Astrocyte (in vitro differentiated cells and primary cell): ENCODE measurements around the gene SOSTDC1. TPM values are rescaled to one million over a fixed set of nuclear protein-coding genes. Genes with fewer than 3 reads are reported as not detected.

Experiments
- DNase-seq: peaks from one replicate; pipeline ENCODE4 v3.0.0-alpha.2; 2010; ENCODE audit warnings: low read depth
- FAIRE-seq: peaks from 2 replicates; lab custom pipeline; 2011; peaks lifted over from hg19 to GRCh38; lab: Jason Lieb, UNC
- H2AFZ ChIP-seq: 2 replicates; pipeline ENCODE4 v1.6.0; 2012; ENCODE audit warnings: low read depth, low read length, inconsistent platforms
- H3K27ac ChIP-seq: 2 replicates; pipeline ENCODE4 v1.5.1; 2011; ENCODE audit warnings: low read depth, low read length, inconsistent platforms
- H3K27me3 ChIP-seq: 2 replicates; pipeline ENCODE4 v1.6.0; 2011; ENCODE audit warnings: low read length, inconsistent platforms; ENCODE audit not compliant: insufficient read depth
- H3K36me3 ChIP-seq: 2 replicates; pipeline ENCODE4 v1.5.1; 2011; ENCODE audit warnings: low read length, inconsistent platforms; ENCODE audit not compliant: insufficient read depth
- H3K4me1 ChIP-seq: 2 replicates; pipeline ENCODE4 v1.5.1; 2011; ENCODE audit warnings: low read length, inconsistent platforms; ENCODE audit not compliant: insufficient read depth
- H3K4me2 ChIP-seq: 2 replicates; pipeline ENCODE4 v1.6.0; 2012; ENCODE audit warnings: low read length, inconsistent platforms
- H3K4me3 ChIP-seq: 2 replicates; pipeline ENCODE4 v1.5.1; 2011; ENCODE audit warnings: low read depth, mild to moderate bottlenecking, low read length, inconsistent platforms; ENCODE audit not compliant: insufficient read depth
- H3K79me2 ChIP-seq: 2 replicates; pipeline ENCODE4 v1.6.0; 2012; ENCODE audit warnings: mild to moderate bottlenecking, low read length, inconsistent platforms; ENCODE audit not compliant: insufficient read depth
- H3K9ac ChIP-seq: 2 replicates; pipeline ENCODE4 v1.6.0; 2012; ENCODE audit warnings: mild to moderate bottlenecking, low read length, inconsistent platforms
- H3K9me3 ChIP-seq: 2 replicates; pipeline ENCODE4 v1.5.1; 2012; ENCODE audit warnings: low read depth, mild to moderate bottlenecking, low read length, inconsistent platforms; ENCODE audit not compliant: insufficient read depth
- H4K20me1 ChIP-seq: 2 replicates; pipeline ENCODE4 v1.6.0; 2012; ENCODE audit warnings: low read length, inconsistent platforms; ENCODE audit not compliant: insufficient read depth
- H3K27ac Mint-ChIP-seq: one replicate; pipeline ENCODE4 v1.8.0; 2021; ENCODE audit warnings: mild to moderate bottlenecking, mixed read lengths; ENCODE audit not compliant: unreplicated experiment
- H3K27me3 Mint-ChIP-seq: one replicate; pipeline ENCODE4 v1.8.0; 2021; ENCODE audit warnings: low read depth, mixed read lengths; ENCODE audit not compliant: unreplicated experiment
- H3K36me3 Mint-ChIP-seq: one replicate; pipeline ENCODE4 v1.8.0; 2021; ENCODE audit warnings: low read depth, mixed read lengths; ENCODE audit not compliant: unreplicated experiment
- H3K4me1 Mint-ChIP-seq: one replicate; pipeline ENCODE4 v1.8.0; 2021; ENCODE audit warnings: low read depth, mixed read lengths; ENCODE audit not compliant: unreplicated experiment
- H3K4me3 Mint-ChIP-seq: one replicate; pipeline ENCODE4 v1.8.0; 2021; ENCODE audit warnings: mild to moderate bottlenecking, moderate library complexity, mixed read lengths; ENCODE audit not compliant: unreplicated experiment
- H3K9me3 Mint-ChIP-seq: one replicate; pipeline ENCODE4 v1.8.0; 2021; ENCODE audit warnings: mild to moderate bottlenecking, mixed read lengths; ENCODE audit not compliant: unreplicated experiment
- EZH2 ChIP-seq: IDR thresholded peaks from 2 replicates; pipeline ENCODE4 v1.6.1; 2012; ENCODE audit warnings: mild to moderate bottlenecking, low read length, inconsistent platforms; ENCODE audit not compliant: insufficient read depth
- total RNA-seq: library from RNA; stranded (reverse); gene quantifications from 2 replicates; pipeline ENCODE4 v1.2.1, GENCODE V29; 2021
- TF ChIP-seq, protein P1 (sequence below): IDR thresholded peaks from 2 replicates; pipeline ENCODE4 v1.5.1; 2011; ENCODE audit warnings: low read depth, mild to moderate bottlenecking, inconsistent platforms, low read length, moderate library complexity; ENCODE audit not compliant: insufficient read depth

The SOSTDC1 gene
- total RNA-seq, 1 donor from 2014 or later: 0.23 TPM

DNA sequence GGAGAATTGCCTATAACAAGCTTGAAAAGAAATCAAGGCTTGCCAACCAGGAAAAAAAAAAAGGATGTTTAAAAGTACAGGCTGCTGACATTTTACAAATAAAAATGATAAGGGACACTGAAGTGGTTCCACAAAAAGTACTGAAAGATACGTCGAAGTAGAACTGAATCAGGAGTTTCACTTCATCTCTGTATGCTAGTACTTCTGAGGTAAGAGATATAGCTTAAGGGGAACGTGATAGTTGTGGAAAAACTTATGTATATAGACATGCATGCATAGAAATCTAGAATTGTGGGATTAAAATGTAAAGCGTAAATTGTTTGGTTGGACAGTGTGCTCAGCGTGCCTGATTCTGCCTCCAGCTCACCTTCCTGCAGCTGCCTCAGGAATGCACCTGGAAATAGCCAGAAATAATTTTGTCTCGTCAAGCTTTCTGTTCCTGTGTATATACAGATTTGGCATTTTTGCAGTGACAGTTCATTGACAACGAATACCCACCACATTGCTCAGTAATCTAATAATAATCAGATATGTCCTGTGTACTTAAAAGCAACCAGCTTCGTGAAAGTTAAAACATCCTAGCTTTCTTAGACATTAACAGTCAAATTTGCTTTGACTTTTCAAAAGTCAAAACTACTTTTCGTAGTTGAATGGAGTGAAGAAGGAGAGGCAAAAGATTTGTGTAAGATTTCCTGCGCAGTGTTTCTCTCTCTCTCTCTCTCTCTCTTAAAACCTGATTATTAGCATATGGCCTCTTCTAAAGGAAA is 1.4 kb downstream of the SOSTDC1 start:
- H3K27ac Mint-ChIP-seq: peak overlapping the region; percentile 20
- FAIRE-seq: no peak

DNA sequence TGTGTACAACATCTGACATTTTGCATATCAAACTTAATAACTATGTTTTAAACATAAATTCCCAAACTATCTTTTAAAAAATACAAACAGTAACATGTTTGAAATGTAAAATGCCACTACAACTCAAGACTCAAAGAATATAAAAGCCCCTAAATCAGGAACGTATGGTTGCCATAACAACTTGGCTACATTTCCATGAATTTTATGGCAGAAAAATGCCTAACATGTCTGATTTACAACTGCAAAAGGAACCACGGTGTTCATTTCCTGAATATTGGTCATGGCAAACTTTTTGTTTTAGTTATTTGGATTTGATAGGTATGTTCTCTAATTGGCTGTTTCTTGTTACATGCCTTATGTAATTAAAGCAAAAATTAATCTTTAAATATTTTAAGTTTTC is 2.0 kb downstream of the SOSTDC1 start:
- Histone ChIP-seq H3K27ac (no peak overlapping the region), H3K27me3 (no peaks in the 10 kb centered on the region), H3K4me3 (no peak overlapping the region), H3K9me3 (no peaks in the 10 kb centered on the region), H3K4me1 (no peaks in the 10 kb centered on the region), H3K4me2 (no peak overlapping the region), H3K79me2 (no peaks in the 10 kb centered on the region), H4K20me1 (no peaks in the 10 kb centered on the region), H3K9ac (no peak overlapping the region), H3K36me3 (no peaks in the 10 kb centered on the region), H2AFZ (no peak overlapping the region)
- Mint-ChIP-seq H3K4me3 (no peak overlapping the region), H3K9me3 (no peaks in the 10 kb centered on the region), H3K36me3 (no peaks in the 10 kb centered on the region), H3K4me1 (peaks cover 2% of the 10 kb centered on the region), H3K27ac (no peak overlapping the region), H3K27me3 (no peaks in the 10 kb centered on the region)
- no peak for FAIRE-seq
- TF ChIP-seq EZH2: no peak
- TF ChIP-seq, protein P1, sequence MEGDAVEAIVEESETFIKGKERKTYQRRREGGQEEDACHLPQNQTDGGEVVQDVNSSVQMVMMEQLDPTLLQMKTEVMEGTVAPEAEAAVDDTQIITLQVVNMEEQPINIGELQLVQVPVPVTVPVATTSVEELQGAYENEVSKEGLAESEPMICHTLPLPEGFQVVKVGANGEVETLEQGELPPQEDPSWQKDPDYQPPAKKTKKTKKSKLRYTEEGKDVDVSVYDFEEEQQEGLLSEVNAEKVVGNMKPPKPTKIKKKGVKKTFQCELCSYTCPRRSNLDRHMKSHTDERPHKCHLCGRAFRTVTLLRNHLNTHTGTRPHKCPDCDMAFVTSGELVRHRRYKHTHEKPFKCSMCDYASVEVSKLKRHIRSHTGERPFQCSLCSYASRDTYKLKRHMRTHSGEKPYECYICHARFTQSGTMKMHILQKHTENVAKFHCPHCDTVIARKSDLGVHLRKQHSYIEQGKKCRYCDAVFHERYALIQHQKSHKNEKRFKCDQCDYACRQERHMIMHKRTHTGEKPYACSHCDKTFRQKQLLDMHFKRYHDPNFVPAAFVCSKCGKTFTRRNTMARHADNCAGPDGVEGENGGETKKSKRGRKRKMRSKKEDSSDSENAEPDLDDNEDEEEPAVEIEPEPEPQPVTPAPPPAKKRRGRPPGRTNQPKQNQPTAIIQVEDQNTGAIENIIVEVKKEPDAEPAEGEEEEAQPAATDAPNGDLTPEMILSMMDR: no peak
- no peak for DNase-seq

More for the DNA sequence above, 1.4 kb downstream of the SOSTDC1 start:
- Histone ChIP-seq H3K4me3 (no peak overlapping the region), H3K9ac (no peak overlapping the region), H3K4me2 (no peak overlapping the region), H3K9me3 (no peaks in the 10 kb centered on the region), H3K4me1 (no peaks in the 10 kb centered on the region), H3K36me3 (no peaks in the 10 kb centered on the region), H3K27me3 (no peaks in the 10 kb centered on the region), H2AFZ (no peak overlapping the region), H3K27ac (no peak overlapping the region), H3K79me2 (no peaks in the 10 kb centered on the region), H4K20me1 (no peaks in the 10 kb centered on the region)
- H3K4me1 Mint-ChIP-seq: peaks cover 2% of the 10 kb centered on the region
- H3K36me3 Mint-ChIP-seq: no peaks in the 10 kb centered on the region
- DNase-seq: no peak
- H3K9me3 Mint-ChIP-seq: no peaks in the 10 kb centered on the region
- no peak overlapping the region for H3K4me3 Mint-ChIP-seq
- H3K27me3 Mint-ChIP-seq: no peaks in the 10 kb centered on the region
- TF ChIP-seq, protein P1: no peak
- TF ChIP-seq EZH2: no peak

DNA sequence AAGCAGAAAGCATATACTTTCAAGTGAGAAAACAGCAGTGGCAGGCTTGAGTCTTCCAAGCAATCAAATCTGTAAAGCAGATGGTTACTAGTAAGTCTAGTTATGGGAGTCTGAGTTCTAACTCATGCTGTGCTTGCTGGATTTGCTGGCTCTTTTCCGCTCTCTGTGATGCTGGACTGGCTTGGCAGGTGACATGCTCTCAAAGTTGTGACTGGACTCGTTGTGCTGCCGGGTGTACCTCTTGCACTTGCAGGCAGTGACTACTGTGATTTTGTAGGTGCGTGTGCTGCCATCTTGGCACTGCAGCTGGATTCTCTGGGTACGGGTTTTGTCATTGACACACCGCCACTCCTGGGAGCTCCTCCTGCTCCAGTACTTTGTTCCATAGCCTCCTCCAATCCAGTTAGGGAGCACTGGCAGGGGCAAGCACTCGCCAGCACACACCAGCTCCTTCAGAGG is 3.1 kb downstream of the SOSTDC1 start:
- Mint-ChIP-seq H3K27me3 (no peaks in the 10 kb centered on the region), H3K9me3 (no peaks in the 10 kb centered on the region), H3K4me3 (no peak overlapping the region), H3K27ac (no peak overlapping the region), H3K4me1 (peaks cover 2% of the 10 kb centered on the region), H3K36me3 (no peaks in the 10 kb centered on the region)
- no peak for TF ChIP-seq EZH2
- TF ChIP-seq, protein P1: no peak
- Histone ChIP-seq H3K36me3 (no peaks in the 10 kb centered on the region), H3K9me3 (no peaks in the 10 kb centered on the region), H3K4me3 (no peak overlapping the region), H2AFZ (no peak overlapping the region), H3K79me2 (no peaks in the 10 kb centered on the region), H4K20me1 (no peaks in the 10 kb centered on the region), H3K27me3 (no peaks in the 10 kb centered on the region), H3K27ac (no peak overlapping the region), H3K4me1 (no peaks in the 10 kb centered on the region), H3K4me2 (no peak overlapping the region), H3K9ac (no peak overlapping the region)
- DNase-seq: no peak
- no peak for FAIRE-seq
